Tibial artery (tissue), 4 donors: Measurements from ENCODE around the gene TRHDE.

Experiments
- DNase-seq, 2 donors: peaks; one replicate each; pipeline ENCODE4 v3.0.0-alpha.2; 2019
- H3K27ac ChIP-seq, 2 donors: fragments of 200-600 bp; sonication (generic) in 1 of 2; 1 replicate in 1 of 2; 2 replicates in 1 of 2; pipeline ENCODE4 v1.5.1; 2018 to 2019; ENCODE audit warnings: mild to moderate bottlenecking in 1 of 2
- H3K27me3 ChIP-seq, 2 donors: fragments of 200-600 bp; sonication (generic) in 1 of 2; one replicate each; pipeline versions ENCODE4 v1.5.1 to v1.6.0; 2016 to 2019
- H3K36me3 ChIP-seq, 3 donors: fragments of 200-600 bp; sonication (generic) in 2 of 3; one replicate each; pipeline ENCODE4 v1.5.1; 2016 to 2019; ENCODE audit warnings: mild to moderate bottlenecking in 2 of 3
- H3K4me1 ChIP-seq, 4 donors: fragments of 200-600 bp; sonication (generic) in 2 of 4; 1 replicate in 3 of 4; 2 replicates in 1 of 4; pipeline ENCODE4 v1.5.1; 2016 to 2019
- H3K4me3 ChIP-seq, 2 donors: fragments of 200-600 bp; sonication (generic) in 1 of 2; 1 replicate in 1 of 2; 2 replicates in 1 of 2; pipeline ENCODE4 v1.5.1; 2018 to 2019; ENCODE audit warnings: mild to moderate bottlenecking in 2 of 2
- H3K9me3 ChIP-seq, 3 donors: fragments of 200-600 bp; sonication (generic) in 1 of 3; one replicate each; pipeline ENCODE4 v1.5.1; 2016 to 2019
- CTCF ChIP-seq, 2 experiments: fragments of 200-600 bp in 1 of 2; fragments of 450-650 bp in 1 of 2; IDR thresholded peaks; one replicate each; pipeline ENCODE4 v1.5.1; 2017 to 2019; ENCODE audit warnings: antibody characterized with exemption in 2 of 2, mild to moderate bottlenecking in 1 of 2, moderate library complexity in 1 of 2
- intact Hi-C: fragments of 100-400 bp; cut with DNase I; formaldehyde crosslinking; loops from one replicate; pipeline ENCODE4 v1.15.0; 2023; ENCODE audit warnings: low total_unique reads

Gene TRHDE

GRCh38 chr12:72547573-72547972, 275.4 kb downstream of the TRHDE start:
- intact Hi-C loops = no loop called here
- DNase-seq = no peak
- H3K4me3 ChIP-seq = no peak overlapping the region
- no peaks in the 10 kb centered on the region for H3K9me3 ChIP-seq
- H3K36me3 ChIP-seq = no peaks in the 10 kb centered on the region
- no peaks in the 10 kb centered on the region for H3K27me3 ChIP-seq
- TF ChIP-seq CTCF (IDR thresholded peaks at IDR 0.05) = no peak
- H3K27ac ChIP-seq = no peak overlapping the region
- no peaks in the 10 kb centered on the region for H3K4me1 ChIP-seq

GRCh38 chr12:72549184-72549583, 277.0 kb downstream of the TRHDE start:
- H3K27me3 ChIP-seq = no peaks in the 10 kb centered on the region
- no peaks in the 10 kb centered on the region for H3K4me1 ChIP-seq
- no peak overlapping the region for H3K27ac ChIP-seq
- no peak overlapping the region for H3K4me3 ChIP-seq
- H3K36me3 ChIP-seq = no peaks in the 10 kb centered on the region
- no peaks in the 10 kb centered on the region for H3K9me3 ChIP-seq
- no peak for DNase-seq
- TF ChIP-seq CTCF (IDR thresholded peaks at IDR 0.05) = no peak
- intact Hi-C loops = no loop called here

- intact Hi-C loops = no loop called here
- no peaks in the 10 kb centered on the region for H3K4me1 ChIP-seq
Measured at GRCh38 chr12:72560003-72560769, 288.0 kb downstream of the TRHDE start.

GRCh38 chr12:72570601-72571000, 298.4 kb downstream of the TRHDE start:
- TF ChIP-seq CTCF (IDR thresholded peaks at IDR 0.05) = no peak
- no peaks in the 10 kb centered on the region for H3K36me3 ChIP-seq
- H3K4me1 ChIP-seq = no peaks in the 10 kb centered on the region
- no peak overlapping the region for H3K4me3 ChIP-seq
- intact Hi-C loops = no loop called here
- DNase-seq = peak in 1 of 2 donors; percentile 27
- H3K9me3 ChIP-seq = no peaks in the 10 kb centered on the region
- H3K27ac ChIP-seq = no peak overlapping the region
- no peaks in the 10 kb centered on the region for H3K27me3 ChIP-seq

More at GRCh38 chr12:72560003-72560769, 288.0 kb downstream of the TRHDE start:
- no peaks in the 10 kb centered on the region for H3K27me3 ChIP-seq
- no peak for DNase-seq
- TF ChIP-seq CTCF (IDR thresholded peaks at IDR 0.05) = no peak
- H3K27ac ChIP-seq = no peak overlapping the region
- H3K4me3 ChIP-seq = no peak overlapping the region
- no peaks in the 10 kb centered on the region for H3K36me3 ChIP-seq
- H3K9me3 ChIP-seq = no peaks in the 10 kb centered on the region

- H3K27me3 ChIP-seq = no peaks in the 10 kb centered on the region
- no peak overlapping the region for H3K27ac ChIP-seq
- H3K9me3 ChIP-seq = no peaks in the 10 kb centered on the region
- H3K4me1 ChIP-seq = no peaks in the 10 kb centered on the region
- no peak for TF ChIP-seq CTCF (IDR thresholded peaks at IDR 0.05)
- intact Hi-C loops = no loop called here
- no peak for DNase-seq
- H3K36me3 ChIP-seq = no peaks in the 10 kb centered on the region
- no peak overlapping the region for H3K4me3 ChIP-seq
Measured at GRCh38 chr12:72574138-72574537, 302.0 kb downstream of the TRHDE start.
